GM04504 (cell line): Measurements from ENCODE around the gene ZNF624.

ENCODE experiments used
- DNase-seq: peaks from one replicate; pipeline ENCODE4 v3.0.0-alpha.2; 2012; ENCODE audit warnings: low read depth

ZNF624 gene

DNA sequence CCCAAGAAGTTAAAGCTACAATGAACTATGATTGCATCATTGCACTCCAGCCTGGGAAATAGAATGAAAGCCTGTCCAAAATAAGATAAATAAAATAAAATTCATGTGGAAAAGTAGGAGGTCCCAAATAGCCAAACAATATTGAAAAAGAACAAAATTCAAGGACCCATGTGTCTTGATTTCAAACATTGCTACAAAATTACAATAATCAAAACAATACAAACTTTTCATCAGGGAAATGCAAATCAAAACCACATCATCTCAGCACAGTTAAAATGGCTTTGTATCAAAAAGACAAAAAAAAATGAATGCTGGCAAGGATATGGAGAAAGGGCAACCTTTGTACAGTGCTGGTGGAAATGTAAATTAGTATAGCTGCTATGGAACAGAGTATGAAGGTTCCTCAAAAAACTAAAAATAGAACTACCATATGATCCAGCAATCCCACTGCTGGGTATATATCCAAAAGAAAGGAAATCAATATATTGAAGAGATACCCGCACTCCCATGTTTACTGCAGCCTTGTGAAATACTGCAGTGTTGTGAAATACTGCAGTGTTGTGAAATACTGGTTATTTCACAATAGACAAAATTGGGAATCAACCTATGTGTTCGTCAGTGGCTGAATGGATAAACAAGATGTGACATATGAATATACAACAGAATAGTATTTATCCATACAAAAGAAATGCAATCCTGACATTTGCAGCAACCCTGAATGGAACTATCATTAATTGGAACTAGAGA, 60.1 kb downstream of the ZNF624 start:
- no peak for DNase-seq

DNA sequence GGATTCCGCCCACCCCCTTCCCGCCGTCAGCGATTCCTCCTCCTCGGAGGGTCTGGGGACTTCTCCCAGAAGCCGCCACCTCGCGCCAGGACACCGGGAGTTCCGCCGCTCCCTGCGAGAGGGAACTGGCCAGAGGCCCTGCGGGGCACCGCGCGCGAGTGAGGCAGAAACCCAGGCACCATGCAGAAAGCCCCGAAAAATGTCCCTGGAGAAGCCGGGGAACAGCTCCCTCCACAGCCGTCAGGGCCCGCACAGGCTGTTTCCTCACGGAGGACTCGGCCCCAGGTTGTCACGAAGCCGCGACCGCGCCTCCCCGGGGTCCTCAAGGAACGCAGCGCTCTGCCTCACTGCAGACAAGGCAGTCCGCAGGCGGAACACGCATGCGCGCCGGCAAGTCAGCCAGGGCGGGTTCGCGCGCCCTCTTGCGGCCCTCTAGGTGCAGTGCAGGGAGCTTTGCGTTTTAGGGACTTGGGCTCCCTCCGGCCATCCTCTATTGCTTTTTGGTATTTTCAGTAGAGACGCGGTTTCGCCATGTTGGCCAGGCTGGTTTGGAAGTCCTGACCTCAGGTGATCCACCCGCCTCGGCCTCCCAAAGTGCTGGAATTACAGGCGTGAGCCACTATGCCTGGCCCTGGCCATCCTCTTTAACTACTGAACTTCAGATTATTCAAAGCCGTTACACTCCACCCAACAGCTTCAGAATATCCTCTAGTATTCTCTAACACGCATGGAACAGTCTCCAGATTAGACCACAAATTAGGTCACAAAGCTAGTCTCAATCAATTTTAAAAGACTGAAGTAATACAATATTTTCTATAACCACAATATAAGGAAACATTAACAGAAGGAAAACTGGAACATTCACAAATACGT, 64.3 kb downstream of the ZNF624 start:
- peak; percentile 63 for DNase-seq

DNA sequence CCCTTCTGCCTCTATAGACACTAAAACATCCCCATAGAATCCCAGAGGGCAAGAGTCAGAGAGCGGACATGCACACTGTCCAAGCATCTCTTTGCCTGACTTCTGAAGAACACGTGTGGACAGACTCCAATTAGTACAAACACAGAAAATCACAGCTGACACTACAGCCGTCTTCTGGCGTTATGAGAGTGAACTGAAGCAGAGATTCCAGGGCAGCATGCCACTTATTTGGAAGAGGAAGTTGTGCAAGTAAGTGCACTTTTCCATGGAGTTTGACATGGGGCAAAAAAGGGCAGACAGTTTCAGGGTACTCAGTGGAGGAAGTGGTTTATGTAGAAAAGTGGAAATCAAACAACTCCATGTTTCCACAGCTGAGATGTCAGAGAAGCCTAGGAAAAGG, 67.9 kb downstream of the ZNF624 start:
- no peak for DNase-seq

GRCh38 chr17:16584273-16584995, 69.2 kb downstream of the ZNF624 start:
- DNase-seq, result peak; percentile 72

GRCh38 chr17:16583781-16584180, 69.9 kb downstream of the ZNF624 start:
- no peak for DNase-seq

DNA sequence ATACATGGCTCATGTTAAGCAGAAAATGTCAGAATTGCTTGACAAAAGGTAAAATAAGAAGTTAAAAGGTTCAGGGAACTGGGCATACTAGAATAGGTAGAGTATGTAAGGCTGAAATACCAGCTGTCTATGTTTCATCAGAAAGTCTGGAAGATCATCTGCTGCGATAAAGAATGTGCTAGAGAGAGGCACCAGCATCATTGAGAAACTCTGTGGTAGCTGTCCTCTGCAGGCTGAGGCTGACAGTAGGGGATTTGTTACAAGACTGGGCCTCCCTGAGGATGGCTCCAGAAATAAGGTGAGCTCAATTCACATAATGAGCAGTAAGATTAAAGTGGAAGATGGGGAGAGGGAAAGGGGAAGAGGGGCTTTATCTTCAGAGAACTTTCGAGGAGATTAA, 80.2 kb downstream of the ZNF624 start:
- no peak for DNase-seq
